H1 (cell line): ENCODE data around the gene NTN4. TPM values are rescaled to one million over a fixed set of nuclear protein-coding genes. Genes with fewer than 3 reads are reported as not detected.

Experiments used
- CTCF ChIA-PET: fragments of 300-600 bp; sonication (Branson Sonifier 250); formaldehyde crosslinking; loops from one replicate; lab custom pipeline; 2021; ENCODE audit not compliant: partially characterized antibody; lab: Charles Lee
- POLR2A ChIA-PET: fragments of 300-600 bp; sonication (Branson Sonifier 250); formaldehyde crosslinking; loops from one replicate; lab custom pipeline; 2021; ENCODE audit warnings: inconsistent platforms; ENCODE audit not compliant: partially characterized antibody; lab: Charles Lee
- DNase-seq, 2 experiments: peaks; one replicate each; pipeline versions ENCODE4 v3.0.0 to v3.0.0-alpha.2; 2010 to 2022; ENCODE audit warnings: low spot score in 2 of 2, low read depth in 1 of 2, mixed read lengths in 1 of 2
- FAIRE-seq: peaks from 2 replicates; lab custom pipeline; 2011; peaks lifted over from hg19 to GRCh38; lab: Jason Lieb, UNC
- H2AFZ ChIP-seq: 2 replicates; pipeline ENCODE4 v1.8.1; 2012; ENCODE audit warnings: low read length, inconsistent platforms
- H2AK5ac ChIP-seq: 2 replicates; pipeline ENCODE4 v1.6.1; 2013; ENCODE audit warnings: low read depth, low read length
- H2BK120ac ChIP-seq: replicated peaks from 2 replicates; pipeline ENCODE3; 2013; ENCODE audit warnings: low read depth, low read length, inconsistent platforms
- H2BK12ac ChIP-seq: 2 replicates; pipeline ENCODE4 v1.6.1; 2013; ENCODE audit warnings: low read depth, low read length
- H2BK15ac ChIP-seq: 2 replicates; pipeline ENCODE4 v1.6.1; 2013; ENCODE audit warnings: low read length
- H2BK20ac ChIP-seq: 2 replicates; pipeline ENCODE4 v1.6.1; 2013; ENCODE audit warnings: low read length
- H2BK5ac ChIP-seq: 2 replicates; pipeline ENCODE4 v1.6.1; 2013; ENCODE audit warnings: low read depth, low read length
- H3K14ac ChIP-seq: 2 replicates; pipeline ENCODE4 v1.6.1; 2013; ENCODE audit warnings: inconsistent platforms; ENCODE audit not compliant: insufficient read length
- H3K18ac ChIP-seq: 2 replicates; pipeline ENCODE4 v1.6.1; 2013; ENCODE audit warnings: low read length; ENCODE audit errors: extremely low read depth
- H3K23ac ChIP-seq: 2 replicates; pipeline ENCODE4 v1.6.1; 2013; ENCODE audit warnings: inconsistent platforms; ENCODE audit not compliant: insufficient read length
- H3K23me2 ChIP-seq: 2 replicates; pipeline ENCODE4 v1.6.1; 2013; ENCODE audit warnings: low read depth, low read length
- H3K27ac ChIP-seq: 2 replicates; pipeline ENCODE4 v1.6.1; 2011; ENCODE audit warnings: low read depth, low read length, inconsistent platforms
- H3K27me3 ChIP-seq, 4 experiments: replicated peaks in 1 of 4; 1 replicate in 1 of 4; 2 replicates in 3 of 4; pipeline versions ENCODE4 v1.6.1 to v1.8.1; 2011 to 2013; ENCODE audit warnings: low read length in 3 of 4, mild to moderate bottlenecking in 3 of 4, inconsistent platforms in 2 of 4, mixed read lengths in 2 of 4, moderate library complexity in 1 of 4; ENCODE audit not compliant: control insufficient read depth in 3 of 4, insufficient read depth in 3 of 4; ENCODE audit errors: extremely low read depth in 1 of 4
- H3K36me3 ChIP-seq, 4 experiments: 2 replicates each; pipeline versions ENCODE4 v1.6.1 to v1.8.1; 2011 to 2013; ENCODE audit warnings: mild to moderate bottlenecking in 4 of 4, low read length in 3 of 4, moderate library complexity in 2 of 4, control low read depth in 1 of 4, inconsistent platforms in 1 of 4; ENCODE audit not compliant: insufficient read depth in 4 of 4, control insufficient read depth in 2 of 4
- H3K4ac ChIP-seq: replicated peaks from 2 replicates; pipeline ENCODE3; 2013; ENCODE audit warnings: low read length, low read depth, mixed read lengths, inconsistent platforms; ENCODE audit not compliant: insufficient read length
- H3K4me1 ChIP-seq, 4 experiments: replicated peaks in 1 of 4; 1 replicate in 1 of 4; 2 replicates in 3 of 4; pipeline versions ENCODE4 v1.6.1 to v1.8.1; 2011 to 2013; ENCODE audit warnings: low read length in 3 of 4, inconsistent platforms in 2 of 4, mixed read lengths in 1 of 4; ENCODE audit not compliant: insufficient read depth in 4 of 4, control insufficient read depth in 3 of 4
- H3K4me2 ChIP-seq, 2 experiments: 2 replicates each; pipeline versions ENCODE4 v1.6.1 to v1.8.1; 2011 to 2013; ENCODE audit warnings: low read depth in 2 of 2, low read length in 2 of 2, control low read depth in 1 of 2, inconsistent platforms in 1 of 2, mild to moderate bottlenecking in 1 of 2; ENCODE audit not compliant: insufficient read depth in 1 of 2
- H3K4me3 ChIP-seq, 4 experiments: fragments of 200-600, 300-600 bp in 1 of 4; sonication (generic), shearing (Covaris generic), sonication (Bioruptor Twin) in 1 of 4; 2 replicates each; pipeline versions ENCODE4 v1.5.1 to v1.8.1; 2011 to 2016; ENCODE audit warnings: low read length in 4 of 4, low read depth in 3 of 4, control low read depth in 2 of 4, inconsistent platforms in 2 of 4, mild to moderate bottlenecking in 2 of 4, mixed read lengths in 1 of 4, moderate library complexity in 1 of 4; ENCODE audit not compliant: insufficient read depth in 2 of 4; ENCODE audit errors: extremely low read depth in 1 of 4
- H3K56ac ChIP-seq: replicated peaks from 2 replicates; pipeline ENCODE3; 2013; ENCODE audit warnings: low read depth, mild to moderate bottlenecking, mixed read lengths, low read length, inconsistent platforms; ENCODE audit not compliant: insufficient read length
- H3K79me1 ChIP-seq: 2 replicates; pipeline ENCODE4 v1.6.1; 2013; ENCODE audit warnings: low read depth, low read length, control low read depth
- H3K79me2 ChIP-seq, 2 experiments: 2 replicates each; pipeline versions ENCODE4 v1.6.1 to v1.8.1; 2012 to 2013; ENCODE audit warnings: low read length in 2 of 2, mild to moderate bottlenecking in 2 of 2, inconsistent platforms in 1 of 2; ENCODE audit not compliant: insufficient read depth in 2 of 2, control insufficient read depth in 1 of 2
- H3K9ac ChIP-seq, 4 experiments: replicated peaks in 1 of 4; 1 replicate in 1 of 4; 2 replicates in 3 of 4; pipeline versions ENCODE4 v1.6.1 to v1.8.1; 2011 to 2013; ENCODE audit warnings: low read depth in 3 of 4, low read length in 3 of 4, control low read depth in 2 of 4, mild to moderate bottlenecking in 2 of 4, moderate library complexity in 2 of 4, inconsistent platforms in 1 of 4; ENCODE audit errors: extremely low read depth in 1 of 4
- H3K9me3 ChIP-seq, 2 experiments: 2 replicates each; pipeline versions ENCODE4 v1.6.1 to v1.8.1; 2012 to 2013; ENCODE audit warnings: mild to moderate bottlenecking in 2 of 2, moderate library complexity in 2 of 2, control low read depth in 1 of 2, inconsistent platforms in 1 of 2, low read depth in 1 of 2, low read length in 1 of 2, mixed read lengths in 1 of 2; ENCODE audit not compliant: insufficient read depth in 2 of 2
- H4K20me1 ChIP-seq, 2 experiments: replicated peaks in 1 of 2; 2 replicates each; pipeline versions ENCODE3 to v1.8.1; 2011 to 2013; ENCODE audit warnings: inconsistent platforms in 2 of 2, low read length in 2 of 2, mild to moderate bottlenecking in 1 of 2; ENCODE audit not compliant: insufficient read depth in 2 of 2, control insufficient read depth in 1 of 2
- H4K5ac ChIP-seq: 2 replicates; pipeline ENCODE4 v1.6.1; 2013; ENCODE audit warnings: low read length, low read depth, mixed read lengths, inconsistent platforms; ENCODE audit not compliant: insufficient read length
- H4K8ac ChIP-seq: 2 replicates; pipeline ENCODE4 v1.8.0; 2013; ENCODE audit warnings: mild to moderate bottlenecking, moderate library complexity, low read length, inconsistent platforms; ENCODE audit not compliant: insufficient read depth; ENCODE audit errors: extremely low read depth
- H4K91ac ChIP-seq: replicated peaks from 2 replicates; pipeline ENCODE3; 2013; ENCODE audit warnings: low read length, mixed read lengths, inconsistent platforms; ENCODE audit not compliant: insufficient read length
- CBX5 ChIP-seq: fragments of 300-800, 300-1000 bp; sonication (generic); IDR thresholded peaks from 2 replicates; pipeline ENCODE4 v1.7.1; 2016; ENCODE audit warnings: antibody characterized with exemption, low read length, low read depth
- CREB1 ChIP-seq: IDR thresholded peaks from 2 replicates; pipeline ENCODE4 v1.6.1; 2012; ENCODE audit warnings: inconsistent platforms
- EZH2 ChIP-seq: fragments of 200-600 bp; sonication (generic); IDR thresholded peaks from 2 replicates; pipeline ENCODE4 v1.7.1; 2012; ENCODE audit warnings: low read depth, mild to moderate bottlenecking, moderate library complexity, low read length, inconsistent platforms; ENCODE audit not compliant: severe bottlenecking
- HDAC6 ChIP-seq: IDR thresholded peaks from one replicate; pipeline ENCODE4 v1.7.1; 2012; ENCODE audit warnings: low read depth, mild to moderate bottlenecking, inconsistent platforms, low read length, moderate library complexity
- JUN ChIP-seq: IDR thresholded peaks from 2 replicates; pipeline ENCODE4 v1.6.1; 2011; ENCODE audit warnings: low read depth, mild to moderate bottlenecking, improper control_type of control experiment, low read length
- JUND ChIP-seq: IDR thresholded peaks from 2 replicates; pipeline ENCODE4 v1.6.1; 2011; ENCODE audit warnings: mild to moderate bottlenecking, improper control_type of control experiment, low read length
- NRF1 ChIP-seq: IDR thresholded peaks from 2 replicates; pipeline ENCODE4 v1.6.1; 2011; ENCODE audit warnings: mild to moderate bottlenecking, low read depth, low read length, improper control_type of control experiment
- POLR2A ChIP-seq, 2 experiments: IDR thresholded peaks; 1 replicate in 1 of 2; 2 replicates in 1 of 2; pipeline ENCODE4 v1.6.1; 2011; ENCODE audit warnings: low read depth in 2 of 2, low read length in 2 of 2, mild to moderate bottlenecking in 2 of 2; ENCODE audit errors: control extremely low read depth in 1 of 2
- TAF1 ChIP-seq: IDR thresholded peaks from 2 replicates; pipeline ENCODE4 v1.6.1; 2011; ENCODE audit warnings: mild to moderate bottlenecking, low read depth, low read length
- TEAD4 ChIP-seq: IDR thresholded peaks from 2 replicates; pipeline ENCODE4 v1.6.1; 2012; ENCODE audit warnings: low read depth, low read length, inconsistent platforms, mixed read lengths
- WGBS, 2 experiments: shearing (Covaris generic) in 1 of 2; methylation state at CpG; one replicate each; pipeline versions ENCODE4 v1.1.6 to v1.1.7; 2013 to 2015; ENCODE audit warnings: low lambda C conversion rate in 2 of 2, mixed read lengths in 2 of 2, inconsistent platforms in 1 of 2, low coverage in 1 of 2, missing lambda C conversion rate in 1 of 2; ENCODE audit not compliant: insufficient replicate concordance in 2 of 2, insufficient coverage in 1 of 2, insufficient read length in 1 of 2; ENCODE audit errors: extremely low coverage in 1 of 2, missing lambda C conversion rate in 1 of 2; 5-methylcytosine and 5-hydroxymethylcytosine counted together
- polyA plus RNA-seq, 7 experiments: library from polyadenylated mRNA; depleted of rRNA in 3 of 7; stranded (reverse) in 5 of 7; unstranded in 2 of 7; fragments of >200 nt in 5 of 7; fragments of 200-250 nt in 2 of 7; gene quantifications; 1 replicate in 5 of 7; 2 replicates in 1 of 7; 4 replicates in 1 of 7; pipeline versions ENCODE4 v1.2.1 to v1.2.3, GENCODE V29; 2011 to 2013; ENCODE audit warnings: missing spikeins in 2 of 7, mixed read lengths in 2 of 7
- total RNA-seq: library from RNA; stranded (reverse); fragmentation: NEBNext Ultra II Directional; extraction: Animal tissue kit (Norgen Biotek cat#: 25700); gene quantifications from 2 replicates; pipeline ENCODE4 v1.2.1, GENCODE V29; 2021
- TF ChIP-seq, protein P1 (sequence below): IDR thresholded peaks from 2 replicates; pipeline ENCODE4 v1.6.1; 2011; ENCODE audit warnings: low read depth, mild to moderate bottlenecking, low read length; ENCODE audit not compliant: insufficient read depth
- TF ChIP-seq, protein P2 (sequence below): IDR thresholded peaks from 2 replicates; pipeline ENCODE4 v1.6.1; 2011; ENCODE audit warnings: low read length, improper control_type of control experiment
- TF ChIP-seq, protein P3 (sequence below): IDR thresholded peaks from 2 replicates; pipeline ENCODE4 v1.6.1; 2012; ENCODE audit warnings: inconsistent platforms

The NTN4 gene
- total and polyA plus RNA-seq, 2 of the 8 experiments (the other 6 are each of a cell fraction or from before 2014, with no cell fraction given), result 0.74 to 1.3 TPM

DNA sequence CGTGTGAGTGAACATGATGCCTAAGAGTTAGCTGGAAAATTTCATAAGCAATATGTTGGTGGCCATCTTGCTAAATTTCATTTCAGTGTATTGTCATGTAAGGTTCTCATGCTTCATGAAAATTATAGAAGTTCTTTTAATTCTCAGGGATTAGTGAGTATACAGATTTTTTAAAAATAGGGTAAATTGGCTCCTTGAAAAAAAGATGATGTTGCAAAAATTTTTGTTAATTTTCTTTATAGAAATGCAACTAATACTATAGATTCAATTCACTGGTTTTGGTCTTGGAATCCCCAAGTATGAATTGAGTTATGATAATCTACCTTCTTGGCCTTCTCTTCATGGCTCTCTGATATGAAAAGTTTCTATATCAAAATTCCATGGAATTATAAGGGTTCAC, 75.4 kb downstream of the NTN4 start:
- ChIA-PET POLR2A (interaction anchor here (0.8 to 1.0 kb wide), 2 partner anchors 9 kb away, joined by 3 read pairs; no protein-coding TSS in a partner anchor), CTCF (no interaction called here)
- no peak overlapping the region for H3K14ac ChIP-seq
- no peak overlapping the region for H2AK5ac ChIP-seq
- no peak overlapping the region for H2BK5ac ChIP-seq
- no peak overlapping the region for H4K5ac ChIP-seq
- 88% methylated on average over 1 of the region's 1 CpG; no CpG with 5 or more reads in 1 of the 2 experiments for WGBS, 2 experiments
- H3K56ac ChIP-seq, result no peak overlapping the region
- no peak overlapping the region for H2BK12ac ChIP-seq
- no peak overlapping the region for H2BK15ac ChIP-seq
- FAIRE-seq (no peak), DNase-seq (no peak)
- no peak overlapping the region for H2BK120ac ChIP-seq
- H3K4me3 ChIP-seq, result no peak overlapping the region
- no peak overlapping the region for H2AFZ ChIP-seq
- H3K9me3 ChIP-seq, result no peaks in the 10 kb centered on the region
- H4K91ac ChIP-seq, result no peak overlapping the region
- no peak overlapping the region for H4K8ac ChIP-seq
- H3K23ac ChIP-seq, result no peak overlapping the region
- peaks cover 0 to 2% (median 0%) of the 10 kb centered on the region in 4 experiments; a peak in 1 of 7 replicates for H3K4me1 ChIP-seq
- H3K9ac ChIP-seq, result no peak overlapping the region
- no peaks in the 10 kb centered on the region for H3K23me2 ChIP-seq
- H4K20me1 ChIP-seq, result no peaks in the 10 kb centered on the region
- no peak overlapping the region for H3K4ac ChIP-seq
- H3K27ac ChIP-seq, result no peak overlapping the region
- H3K4me2 ChIP-seq, result no peak overlapping the region
- no peaks in the 10 kb centered on the region for H3K27me3 ChIP-seq
- H3K79me2 ChIP-seq, result no peaks in the 10 kb centered on the region
- no peak overlapping the region for H3K18ac ChIP-seq
- H3K79me1 ChIP-seq, result no peaks in the 10 kb centered on the region
- no peaks in the 10 kb centered on the region for H3K36me3 ChIP-seq
- no peak overlapping the region for H2BK20ac ChIP-seq
- TF ChIP-seq JUN (no peak), POLR2A (IDR thresholded peaks at IDR 0.05; ENCODE audit: control extremely low read depth in 1 of 2, low read depth in 2 of 2, low read length in 2 of 2) (no peak), CBX5 (no peak), EZH2 (no peak), CREB1 (no peak), JUND (no peak), TEAD4 (no peak), HDAC6 (no peak), TAF1 (no peak), NRF1 (no peak)
- TF ChIP-seq, protein P1, sequence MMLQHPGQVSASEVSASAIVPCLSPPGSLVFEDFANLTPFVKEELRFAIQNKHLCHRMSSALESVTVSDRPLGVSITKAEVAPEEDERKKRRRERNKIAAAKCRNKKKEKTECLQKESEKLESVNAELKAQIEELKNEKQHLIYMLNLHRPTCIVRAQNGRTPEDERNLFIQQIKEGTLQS, result no peak
- TF ChIP-seq, protein P2, sequence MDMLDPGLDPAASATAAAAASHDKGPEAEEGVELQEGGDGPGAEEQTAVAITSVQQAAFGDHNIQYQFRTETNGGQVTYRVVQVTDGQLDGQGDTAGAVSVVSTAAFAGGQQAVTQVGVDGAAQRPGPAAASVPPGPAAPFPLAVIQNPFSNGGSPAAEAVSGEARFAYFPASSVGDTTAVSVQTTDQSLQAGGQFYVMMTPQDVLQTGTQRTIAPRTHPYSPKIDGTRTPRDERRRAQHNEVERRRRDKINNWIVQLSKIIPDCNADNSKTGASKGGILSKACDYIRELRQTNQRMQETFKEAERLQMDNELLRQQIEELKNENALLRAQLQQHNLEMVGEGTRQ, result no peak
- TF ChIP-seq, protein P3, sequence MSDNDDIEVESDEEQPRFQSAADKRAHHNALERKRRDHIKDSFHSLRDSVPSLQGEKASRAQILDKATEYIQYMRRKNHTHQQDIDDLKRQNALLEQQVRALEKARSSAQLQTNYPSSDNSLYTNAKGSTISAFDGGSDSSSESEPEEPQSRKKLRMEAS, result no peak
